HG03460 (cell line): ENCODE results near the gene SORBS1.

Source experiments
- ATAC-seq: cut with Tn5 transposase; IDR thresholded peaks from one replicate; pipeline ENCODE4 v1.9.1; 2021; ENCODE audit not compliant: unreplicated experiment

SORBS1 gene

DNA sequence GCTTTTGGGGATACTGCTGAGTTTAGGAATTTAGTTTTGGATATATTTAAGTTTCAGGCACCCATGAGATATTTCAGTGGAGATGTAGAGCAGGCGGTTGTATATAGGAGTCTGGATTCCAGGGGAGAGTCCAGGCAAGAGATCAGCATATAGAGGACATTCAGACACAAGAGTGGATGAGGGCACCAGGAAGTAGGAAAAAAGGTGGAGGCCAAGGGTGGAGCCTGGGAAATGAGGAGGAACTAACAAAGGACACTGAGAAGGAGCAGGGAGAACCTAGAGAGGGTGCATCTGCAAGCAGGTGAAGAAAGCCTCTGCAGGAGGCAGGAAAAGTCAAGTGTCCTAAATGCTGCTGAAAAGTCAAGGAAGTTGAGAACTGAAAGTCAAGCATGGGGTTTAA lies 257.2 kb downstream of the SORBS1 start:
- no peak for ATAC-seq

DNA sequence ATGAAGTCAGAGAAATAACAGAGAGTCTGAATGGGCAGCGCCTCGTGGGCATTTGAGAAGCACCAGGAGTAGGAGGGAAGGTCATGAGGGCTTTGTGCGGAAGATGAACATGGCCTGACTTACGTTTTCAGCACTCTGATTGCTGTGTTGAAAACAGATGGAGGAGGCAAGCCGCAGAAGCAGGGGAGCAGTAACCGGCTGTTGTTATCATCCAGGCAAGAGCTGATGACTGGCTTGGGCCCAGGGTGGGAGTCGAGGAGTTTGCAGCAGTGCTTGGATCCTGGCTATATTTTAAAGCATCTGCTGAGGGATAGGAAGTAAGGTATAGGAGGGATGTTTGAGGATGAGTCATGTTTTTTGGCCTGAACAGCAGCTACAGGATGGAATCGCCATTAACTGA lies 257.6 kb downstream of the SORBS1 start:
- no peak for ATAC-seq

GRCh38 chr10:95300022-95300539 lies 261.1 kb downstream of the SORBS1 start:
- ATAC-seq = no peak

DNA sequence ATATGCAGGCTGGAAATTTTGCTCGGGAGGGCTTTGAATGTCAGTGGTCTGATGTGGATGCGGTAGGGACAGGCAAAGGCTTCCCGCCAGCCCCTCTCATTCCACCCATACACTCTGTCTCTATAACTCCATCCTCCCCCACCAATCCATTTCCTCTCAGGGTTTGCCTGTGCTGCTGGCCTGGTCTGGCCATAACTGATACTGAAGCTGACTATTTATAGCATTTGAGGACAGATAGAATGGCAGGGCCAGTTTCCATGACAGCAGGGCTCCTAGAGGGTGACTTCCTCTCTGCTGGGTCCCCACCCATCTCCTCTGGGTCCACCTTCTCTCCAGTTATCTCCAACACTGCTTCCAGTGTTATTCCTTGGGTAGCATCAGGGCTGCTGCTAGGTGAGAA lies 263.8 kb downstream of the SORBS1 start:
- peak; percentile 37 for ATAC-seq

GRCh38 chr10:95296764-95297163 lies 264.4 kb downstream of the SORBS1 start:
- ATAC-seq = no peak

DNA sequence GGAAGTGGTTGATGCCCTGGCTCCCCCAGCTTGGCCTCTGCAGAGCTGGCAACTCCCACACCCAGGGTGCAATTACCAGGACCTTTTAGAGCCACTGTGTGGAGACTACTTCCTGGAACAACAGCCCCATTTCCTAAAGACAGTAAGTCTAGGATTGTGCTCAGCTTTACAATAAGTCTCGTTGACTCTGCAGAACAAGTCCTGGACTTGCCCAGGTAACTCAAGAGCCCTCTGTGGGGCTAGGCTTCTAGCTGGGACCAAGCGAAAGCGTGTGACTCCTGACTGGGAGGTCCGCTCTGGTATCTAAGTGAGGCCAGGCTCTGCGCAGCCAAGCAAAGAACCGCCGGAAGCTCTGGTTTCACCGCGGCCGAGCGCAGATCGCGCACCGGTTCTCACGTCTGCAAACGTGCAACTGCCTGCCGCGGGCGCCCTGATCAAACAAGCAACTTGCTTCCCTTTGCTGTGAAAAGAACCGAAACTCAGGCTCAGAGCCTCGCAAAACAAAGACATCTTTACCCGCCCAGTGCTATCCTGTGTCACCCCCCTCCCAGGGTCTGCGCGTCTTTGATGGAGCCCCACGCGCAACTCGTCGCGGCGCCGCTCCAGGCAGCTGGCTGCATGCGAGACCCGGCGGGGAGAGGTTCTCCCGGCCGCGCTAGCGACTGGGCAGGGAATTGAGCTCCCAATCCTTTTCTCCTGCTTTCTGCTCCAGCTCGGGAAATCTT lies 266.0 kb downstream of the SORBS1 start:
- peak; percentile 67 for ATAC-seq

GRCh38 chr10:95293631-95294030 lies 267.5 kb downstream of the SORBS1 start:
- no peak for ATAC-seq

DNA sequence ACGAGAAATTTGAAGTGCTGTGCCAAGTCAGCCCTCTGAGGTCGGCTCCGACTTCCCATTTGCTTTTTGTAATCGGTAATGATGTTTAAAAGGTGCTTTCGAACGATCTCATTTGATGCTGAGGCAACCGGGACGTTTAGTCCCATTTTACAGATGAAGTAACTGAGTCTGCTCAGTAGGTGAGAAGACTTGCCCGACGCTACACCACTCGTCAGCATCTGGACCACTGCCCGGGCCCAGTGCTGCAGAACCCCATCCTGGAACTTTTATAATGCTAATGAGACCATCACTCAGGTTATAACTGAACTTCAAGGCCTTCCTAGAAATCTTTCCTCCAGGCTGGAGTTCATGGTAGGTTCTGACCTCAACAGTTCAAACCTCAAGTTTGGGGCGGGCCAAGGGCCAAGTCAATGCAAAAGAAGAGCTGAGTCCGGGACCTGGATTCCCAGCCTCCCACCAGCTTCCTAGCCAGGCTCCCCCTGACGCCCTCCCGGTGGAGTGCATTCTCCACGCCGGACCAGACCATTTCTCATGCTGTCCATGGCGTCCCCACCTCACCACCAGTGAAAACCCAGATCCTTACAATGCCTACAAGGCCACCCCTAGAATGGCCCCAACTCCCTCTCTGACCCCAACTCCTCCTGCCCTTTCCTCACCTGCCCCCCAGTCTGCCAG lies 269.7 kb downstream of the SORBS1 start:
- ATAC-seq = no peak

DNA sequence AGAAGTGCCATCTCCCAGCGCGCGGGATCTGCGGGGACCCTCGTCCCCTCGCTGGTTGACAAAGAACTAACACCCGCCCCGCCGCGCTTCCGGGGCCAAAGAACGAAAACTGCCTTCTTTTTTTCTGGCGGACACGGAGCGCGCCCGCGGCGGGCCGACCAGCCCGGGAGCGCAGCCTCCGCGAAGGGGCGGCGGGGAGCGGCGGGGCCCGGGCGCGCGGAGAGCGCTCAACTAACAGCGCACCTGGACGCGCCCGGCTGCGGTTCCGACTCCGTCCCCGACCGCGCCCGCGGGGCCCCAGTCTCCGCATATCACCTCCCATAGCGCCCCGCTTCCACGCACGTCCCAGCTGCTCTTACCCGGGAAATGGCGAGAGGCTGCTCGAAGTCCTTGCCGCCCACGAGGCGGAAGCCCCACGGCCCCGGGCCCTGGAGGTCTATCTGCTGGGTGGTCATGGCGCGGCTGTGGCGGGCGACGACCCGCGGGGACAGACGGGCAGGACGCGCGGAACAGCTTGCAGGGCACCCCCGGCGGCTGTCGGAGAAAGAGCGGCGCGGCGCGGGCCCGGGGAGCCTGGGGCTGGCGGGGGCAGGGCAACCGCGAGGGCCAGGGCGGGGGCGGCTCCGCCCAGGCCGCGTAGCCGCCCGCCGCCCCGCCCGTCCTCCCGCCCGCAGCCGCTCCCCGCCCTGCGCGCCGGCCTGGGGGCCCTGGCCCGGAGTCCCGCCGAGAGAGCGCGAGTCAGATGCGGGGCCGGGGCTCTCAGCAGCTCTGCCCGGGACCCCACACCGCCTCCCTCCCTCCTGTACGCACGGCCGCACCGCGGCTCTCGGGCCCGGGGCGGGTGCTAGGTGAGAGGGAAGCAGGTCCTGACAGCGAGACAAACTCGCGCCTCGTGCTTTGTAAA lies 270.5 kb downstream of the SORBS1 start, which contains the start of gene PDLIM1:
Gene PDLIM1, minus strand, starts transcription at position 543 of the 904 bp plus-strand sequence. Its CDS starts 88 bp downstream, at position 455.
- ATAC-seq = peak; percentile 30

DNA sequence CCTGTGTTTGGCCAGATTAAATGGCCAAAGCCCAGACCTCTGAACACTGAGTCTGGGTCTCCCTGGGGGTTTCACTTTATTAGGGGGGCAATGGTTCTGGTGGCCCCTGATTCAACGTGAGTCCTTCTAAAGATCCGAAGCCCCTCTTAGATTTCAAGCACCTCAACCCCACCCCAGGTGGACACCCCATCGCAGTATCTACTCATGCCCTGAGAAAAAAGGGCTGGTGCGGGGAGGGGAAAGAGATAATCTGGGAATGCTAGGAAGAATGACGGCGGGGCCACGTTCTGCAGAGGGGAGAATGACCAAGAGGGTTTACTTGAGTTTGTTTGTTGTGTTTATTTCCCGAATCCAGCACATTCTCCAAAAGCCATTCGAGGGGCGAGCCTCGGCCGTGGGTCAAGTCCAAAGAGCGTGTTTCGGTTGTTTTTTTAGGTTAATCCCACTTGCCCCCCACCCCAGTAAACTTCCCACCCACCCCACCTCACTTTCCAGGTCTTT lies 271.2 kb downstream of the SORBS1 start:
- no peak for ATAC-seq

DNA sequence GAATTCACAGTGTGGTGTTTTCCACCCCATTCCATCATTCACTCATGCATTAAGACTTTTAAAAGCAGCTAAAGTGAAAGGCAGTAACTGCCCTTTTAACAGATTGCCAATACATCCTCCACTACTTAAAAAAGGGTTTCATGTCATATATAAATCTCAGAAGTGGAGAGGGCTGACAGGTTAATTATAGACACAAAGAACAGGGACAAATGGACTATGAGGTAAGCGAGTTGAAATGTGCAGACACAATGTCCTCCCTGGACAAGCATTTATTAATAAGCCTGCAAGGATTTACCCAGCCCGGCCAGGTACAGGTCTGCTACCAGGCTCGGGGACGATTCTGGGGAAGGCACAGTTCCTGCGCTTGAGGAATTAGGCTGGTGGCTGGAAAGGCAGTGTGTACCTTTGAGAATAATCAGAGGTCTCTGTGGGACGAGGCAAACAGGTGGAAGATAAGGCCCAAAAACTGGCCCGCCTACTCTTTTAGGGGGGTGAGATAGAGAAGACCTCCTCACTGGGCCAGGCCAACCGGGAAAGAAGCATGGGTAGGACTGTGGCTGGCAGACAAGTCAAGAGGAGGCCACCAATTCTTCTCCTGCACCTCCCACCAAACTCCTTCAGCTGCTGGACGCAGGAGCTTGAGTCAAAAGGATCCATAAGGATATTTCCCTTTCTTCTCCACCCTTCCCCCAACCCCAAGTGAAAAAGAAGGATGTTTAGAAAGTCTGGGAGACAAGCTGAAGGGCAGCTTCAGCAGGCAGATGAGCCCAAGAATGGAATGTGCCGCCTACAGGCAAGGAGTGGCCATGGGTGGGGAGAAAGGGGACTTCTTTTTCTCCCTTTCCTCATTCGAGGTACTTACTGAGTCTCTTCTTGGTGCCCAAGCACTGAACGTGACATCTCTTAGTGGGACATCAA lies 271.9 kb downstream of the SORBS1 start:
- ATAC-seq = no peak

DNA sequence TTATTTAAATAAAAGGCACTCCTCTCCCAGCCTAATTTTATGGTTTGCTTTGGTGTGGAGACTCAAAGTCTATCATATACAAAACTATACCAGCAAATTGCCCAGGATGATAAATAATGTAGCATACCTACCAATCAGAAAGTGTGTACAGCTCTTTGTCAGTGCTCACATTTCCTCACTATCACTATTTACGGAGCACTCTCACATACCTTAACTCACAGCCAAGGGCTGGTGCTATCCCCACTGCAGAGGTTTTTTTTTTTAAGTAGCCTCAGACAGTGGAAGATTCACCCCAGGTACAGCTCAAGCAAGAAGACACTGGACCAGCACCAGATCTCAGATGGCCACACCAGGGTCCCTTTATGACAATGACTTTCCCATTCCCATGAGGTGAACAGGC lies 272.9 kb downstream of the SORBS1 start:
- no peak for ATAC-seq

DNA sequence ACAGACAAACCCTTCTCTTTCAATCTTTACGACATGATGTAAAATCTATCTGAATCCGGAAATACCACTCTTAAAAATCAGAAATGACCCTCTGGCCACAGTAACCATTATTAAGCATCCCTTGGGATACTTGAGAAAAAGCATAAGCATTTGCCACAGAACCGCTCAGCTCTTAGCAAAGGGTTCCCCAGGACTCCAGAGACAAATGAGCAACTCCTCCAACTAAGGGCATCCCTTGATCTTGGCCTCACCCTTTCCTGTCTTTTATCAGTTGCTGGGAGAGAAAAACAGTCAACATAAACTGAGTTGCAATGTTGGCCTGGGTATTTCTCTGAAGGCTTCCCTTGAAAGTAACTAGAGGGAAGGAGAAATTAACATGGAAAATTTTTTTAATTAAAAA lies 273.9 kb downstream of the SORBS1 start:
- ATAC-seq = no peak

- no peak for ATAC-seq
These were observed 274.5 kb downstream of the SORBS1 start for GRCh38 chr10:95286707-95287106.

DNA sequence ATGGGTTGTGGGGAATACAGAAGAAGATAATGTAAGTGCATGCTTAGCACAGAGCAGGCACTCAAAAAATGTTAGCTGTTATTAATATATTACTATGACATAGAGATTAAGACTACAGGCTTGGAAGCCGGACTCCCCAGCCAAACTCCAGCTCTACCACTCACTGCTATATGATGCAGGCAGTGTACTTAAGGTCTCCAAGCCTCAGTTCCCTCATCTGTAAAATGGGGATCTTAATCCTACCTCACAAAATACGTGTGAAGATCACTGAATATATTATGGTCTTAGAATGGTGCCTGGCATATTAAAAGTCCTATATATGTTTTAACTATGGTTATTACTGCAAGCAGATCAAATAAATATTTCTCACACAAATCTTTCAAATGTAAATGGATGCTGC lies 275.6 kb downstream of the SORBS1 start:
- ATAC-seq = no peak

- ATAC-seq = no peak
These were observed 276.4 kb downstream of the SORBS1 start for GRCh38 chr10:95284807-95285206.

DNA sequence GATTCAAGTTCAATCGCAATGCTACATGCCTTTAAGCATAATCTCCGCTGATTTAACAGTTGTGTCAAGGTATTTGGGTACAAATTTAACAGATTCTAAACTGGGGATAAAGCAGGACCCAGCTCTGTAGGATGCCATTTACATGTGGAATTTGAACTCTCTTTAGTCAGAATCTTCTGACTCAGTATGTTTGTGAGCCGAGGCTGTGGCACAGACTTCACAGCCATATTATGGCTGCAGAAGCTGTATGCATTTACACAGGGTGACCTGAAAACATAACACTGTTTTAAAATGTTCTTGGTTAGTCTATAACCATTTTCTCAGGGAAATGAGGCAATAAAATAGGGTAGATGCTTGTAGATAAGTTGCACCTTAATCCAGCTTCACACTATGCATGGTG lies 279.1 kb downstream of the SORBS1 start:
- ATAC-seq = no peak

- ATAC-seq = no peak
These were observed 280.0 kb downstream of the SORBS1 start for GRCh38 chr10:95281206-95281605.

DNA sequence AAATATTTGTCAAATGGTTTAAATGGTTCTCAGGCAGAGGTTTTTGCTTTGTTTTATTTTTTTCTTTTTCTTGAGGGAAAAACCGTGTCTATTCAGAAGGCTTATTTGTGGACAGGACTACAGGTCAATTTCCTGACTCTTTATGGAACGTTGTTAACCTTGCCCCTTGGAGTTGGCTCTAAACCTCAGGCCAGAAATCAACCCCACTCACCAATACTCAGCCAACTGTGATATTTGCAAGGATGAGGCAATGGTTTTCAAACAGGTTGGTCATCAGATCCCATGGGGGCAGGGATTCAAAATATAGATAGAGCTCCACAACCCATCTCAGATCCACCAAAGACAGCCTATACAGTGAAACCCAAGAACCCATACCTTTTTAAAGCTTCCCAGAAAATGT lies 280.5 kb downstream of the SORBS1 start:
- ATAC-seq = no peak
